Prostate gland (tissue), 2 donors: Measurements from ENCODE around the gene KCNQ5.

Source experiments
- CTCF ChIP-seq, 4 experiments: fragments of 200-600 bp in 2 of 4; fragments of 450-650 bp in 2 of 4; sonication (generic) in 2 of 4; IDR thresholded peaks; 1 replicate in 3 of 4; 2 replicates in 1 of 4; pipeline ENCODE4 v1.5.1; 2016 to 2019; ENCODE audit warnings: antibody characterized with exemption in 4 of 4, mild to moderate bottlenecking in 2 of 4, moderate library complexity in 2 of 4
- POLR2A ChIP-seq: fragments of 450-650 bp; IDR thresholded peaks from one replicate; pipeline ENCODE4 v1.6.1; 2016; ENCODE audit warnings: antibody characterized with exemption, mild to moderate bottlenecking

- TF ChIP-seq POLR2A (no peak), CTCF (IDR thresholded peaks at IDR 0.05) (no peak)
Observed at GRCh38 chr6:73045609-73046008, 423.7 kb downstream of the KCNQ5 start.
